ENCODE data around the gene PDE9A. TPM values are rescaled to one million over a fixed set of nuclear protein-coding genes. Genes with fewer than 3 reads are reported as not detected.
A peak's percentile ranks its signal among the peaks of the same experiment; 100 is the strongest.

Gene PDE9A
- total RNA-seq, 1 experiment from 2014 or later: 44.8 TPM

DNA sequence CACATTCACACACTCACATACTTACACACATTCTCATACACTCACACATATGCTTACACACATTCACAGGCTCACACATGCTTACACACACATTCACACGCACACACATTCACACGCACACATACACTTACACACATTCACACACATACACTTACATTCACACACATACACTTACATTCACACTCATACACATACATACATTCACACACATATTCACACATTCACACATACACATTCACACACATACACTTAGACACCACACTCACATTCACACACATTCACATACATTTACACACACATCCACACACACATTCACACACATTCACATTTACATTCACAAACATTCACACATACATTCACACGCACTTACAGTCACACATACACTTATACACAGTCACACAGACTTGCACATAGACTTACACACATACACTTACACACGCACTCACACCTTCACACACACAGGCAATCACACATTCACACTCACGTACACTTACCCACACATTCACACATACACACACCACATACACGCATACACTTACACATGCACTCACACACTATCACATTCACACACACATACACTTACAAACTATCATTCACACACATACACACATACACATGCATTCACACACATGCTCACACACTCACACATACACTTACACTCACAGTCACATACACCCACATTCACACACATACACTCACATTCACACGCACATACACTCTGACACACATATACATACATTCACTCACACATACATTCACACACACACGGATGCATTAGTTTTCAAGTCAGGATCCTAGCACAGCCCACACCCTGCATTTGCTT, 16.8 kb downstream of the PDE9A start:
- Mint-ChIP-seq H3K27me3 (ENCODE audit: low read depth) (no peaks in the 10 kb centered on the region; the same call in 1 of the 2 replicates), H3K4me1 (peaks cover 62% of the 10 kb centered on the region), H3K27ac (no peak overlapping the region), H3K9me3 (no peaks in the 10 kb centered on the region), H3K36me3 (peaks cover 5% of the 10 kb centered on the region; the same call in 1 of the 2 replicates), H3K4me3 (no peak overlapping the region)
- TF ChIP-seq, protein P1, sequence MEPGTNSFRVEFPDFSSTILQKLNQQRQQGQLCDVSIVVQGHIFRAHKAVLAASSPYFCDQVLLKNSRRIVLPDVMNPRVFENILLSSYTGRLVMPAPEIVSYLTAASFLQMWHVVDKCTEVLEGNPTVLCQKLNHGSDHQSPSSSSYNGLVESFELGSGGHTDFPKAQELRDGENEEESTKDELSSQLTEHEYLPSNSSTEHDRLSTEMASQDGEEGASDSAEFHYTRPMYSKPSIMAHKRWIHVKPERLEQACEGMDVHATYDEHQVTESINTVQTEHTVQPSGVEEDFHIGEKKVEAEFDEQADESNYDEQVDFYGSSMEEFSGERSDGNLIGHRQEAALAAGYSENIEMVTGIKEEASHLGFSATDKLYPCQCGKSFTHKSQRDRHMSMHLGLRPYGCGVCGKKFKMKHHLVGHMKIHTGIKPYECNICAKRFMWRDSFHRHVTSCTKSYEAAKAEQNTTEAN (CRISPR knock-in tag; IDR thresholded peaks at IDR 0.05): peak; percentile 53; the same call in 1 of the 2 replicates
- no peak for TF ChIP-seq ZNF423 (CRISPR knock-in tag; IDR thresholded peaks at IDR 0.05)
- TF ChIP-seq NFE2L1 (CRISPR knock-in tag; IDR thresholded peaks at IDR 0.05): 0 out of 2 replicates have a peak, but pooled peaks have one; percentile 25
- TF ChIP-seq, protein P2, sequence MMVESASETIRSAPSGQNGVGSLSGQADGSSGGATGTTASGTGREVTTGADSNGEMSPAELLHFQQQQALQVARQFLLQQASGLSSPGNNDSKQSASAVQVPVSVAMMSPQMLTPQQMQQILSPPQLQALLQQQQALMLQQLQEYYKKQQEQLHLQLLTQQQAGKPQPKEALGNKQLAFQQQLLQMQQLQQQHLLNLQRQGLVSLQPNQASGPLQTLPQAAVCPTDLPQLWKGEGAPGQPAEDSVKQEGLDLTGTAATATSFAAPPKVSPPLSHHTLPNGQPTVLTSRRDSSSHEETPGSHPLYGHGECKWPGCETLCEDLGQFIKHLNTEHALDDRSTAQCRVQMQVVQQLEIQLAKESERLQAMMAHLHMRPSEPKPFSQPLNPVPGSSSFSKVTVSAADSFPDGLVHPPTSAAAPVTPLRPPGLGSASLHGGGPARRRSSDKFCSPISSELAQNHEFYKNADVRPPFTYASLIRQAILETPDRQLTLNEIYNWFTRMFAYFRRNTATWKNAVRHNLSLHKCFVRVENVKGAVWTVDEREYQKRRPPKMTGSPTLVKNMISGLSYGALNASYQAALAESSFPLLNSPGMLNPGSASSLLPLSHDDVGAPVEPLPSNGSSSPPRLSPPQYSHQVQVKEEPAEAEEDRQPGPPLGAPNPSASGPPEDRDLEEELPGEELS (CRISPR knock-in tag; IDR thresholded peaks at IDR 0.05): no peak
- POLR2A ChIA-PET: no interaction called here
- DNase-seq (ENCODE audit: low spot score) (no peak), ATAC-seq (no peak)
- CTCF ChIA-PET: interaction anchor here (2.3 kb wide), 1 partner anchor 16 kb away, joined by 18 read pairs; no protein-coding TSS in a partner anchor

DNA sequence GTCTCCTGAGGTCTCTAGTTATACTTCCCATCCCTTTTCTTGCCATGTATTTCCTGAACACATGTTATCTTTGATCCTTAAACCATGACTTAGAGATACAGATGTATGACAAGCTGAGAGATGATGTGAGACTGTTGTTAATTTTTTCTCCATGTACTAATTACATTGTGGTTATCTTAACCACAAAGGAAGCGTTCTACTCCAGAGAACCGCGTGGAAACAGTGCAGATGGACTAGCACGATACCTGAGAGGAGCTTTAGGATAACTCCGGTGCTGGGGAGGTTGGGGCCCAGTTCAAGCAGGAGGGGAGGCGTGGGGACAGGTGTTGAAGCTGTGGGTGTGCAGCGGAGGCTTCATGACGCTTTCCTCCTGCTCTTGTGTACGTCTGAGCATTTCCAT, 17.5 kb downstream of the PDE9A start:
- Mint-ChIP-seq H3K27me3 (ENCODE audit: low read depth) (no peaks in the 10 kb centered on the region; the same call in 1 of the 2 replicates), H3K4me3 (no peak overlapping the region), H3K4me1 (peaks cover 58% of the 10 kb centered on the region), H3K36me3 (peaks cover 4% of the 10 kb centered on the region), H3K27ac (no peak overlapping the region), H3K9me3 (no peaks in the 10 kb centered on the region)
- POLR2A ChIA-PET: no interaction called here
- CTCF ChIA-PET: no interaction called here
- DNase-seq (ENCODE audit: low spot score) (no peak), ATAC-seq (no peak)
- TF ChIP-seq, protein P3, sequence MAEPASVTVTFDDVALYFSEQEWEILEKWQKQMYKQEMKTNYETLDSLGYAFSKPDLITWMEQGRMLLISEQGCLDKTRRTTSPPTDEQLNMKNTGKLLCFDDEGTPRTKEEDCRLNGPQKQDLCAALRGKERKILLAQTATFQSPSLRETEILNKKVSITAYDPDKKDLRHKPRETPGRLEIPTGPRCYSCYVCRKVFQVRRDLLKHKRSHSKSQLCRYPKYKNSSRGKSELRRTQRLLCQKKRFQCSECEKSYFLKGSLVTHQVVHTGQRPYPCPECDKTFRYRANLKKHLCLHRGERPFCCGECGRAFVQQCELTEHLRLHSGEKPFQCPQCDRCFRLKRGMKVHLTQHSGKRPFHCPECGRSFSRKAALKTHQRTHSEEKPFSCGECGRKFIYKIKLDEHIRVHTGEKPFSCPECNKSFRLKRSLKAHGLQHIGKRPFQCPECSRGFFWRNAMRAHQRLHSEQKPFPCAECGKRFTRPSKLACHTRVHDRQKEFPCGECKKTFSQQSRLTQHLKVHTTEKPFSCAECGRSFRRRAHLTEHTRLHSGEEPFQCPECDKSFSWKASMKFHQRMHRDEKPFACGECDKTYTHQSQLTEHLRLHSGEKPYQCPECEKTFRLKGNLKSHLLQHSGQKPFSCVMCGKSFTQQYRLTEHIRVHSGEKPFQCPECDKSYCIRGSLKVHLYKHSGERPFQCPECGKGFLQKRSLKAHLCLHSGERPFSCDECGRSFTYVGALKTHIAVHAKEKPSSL (CRISPR knock-in tag; conservative IDR thresholded peaks at IDR 0.05): no peak
- TF ChIP-seq, protein P4, sequence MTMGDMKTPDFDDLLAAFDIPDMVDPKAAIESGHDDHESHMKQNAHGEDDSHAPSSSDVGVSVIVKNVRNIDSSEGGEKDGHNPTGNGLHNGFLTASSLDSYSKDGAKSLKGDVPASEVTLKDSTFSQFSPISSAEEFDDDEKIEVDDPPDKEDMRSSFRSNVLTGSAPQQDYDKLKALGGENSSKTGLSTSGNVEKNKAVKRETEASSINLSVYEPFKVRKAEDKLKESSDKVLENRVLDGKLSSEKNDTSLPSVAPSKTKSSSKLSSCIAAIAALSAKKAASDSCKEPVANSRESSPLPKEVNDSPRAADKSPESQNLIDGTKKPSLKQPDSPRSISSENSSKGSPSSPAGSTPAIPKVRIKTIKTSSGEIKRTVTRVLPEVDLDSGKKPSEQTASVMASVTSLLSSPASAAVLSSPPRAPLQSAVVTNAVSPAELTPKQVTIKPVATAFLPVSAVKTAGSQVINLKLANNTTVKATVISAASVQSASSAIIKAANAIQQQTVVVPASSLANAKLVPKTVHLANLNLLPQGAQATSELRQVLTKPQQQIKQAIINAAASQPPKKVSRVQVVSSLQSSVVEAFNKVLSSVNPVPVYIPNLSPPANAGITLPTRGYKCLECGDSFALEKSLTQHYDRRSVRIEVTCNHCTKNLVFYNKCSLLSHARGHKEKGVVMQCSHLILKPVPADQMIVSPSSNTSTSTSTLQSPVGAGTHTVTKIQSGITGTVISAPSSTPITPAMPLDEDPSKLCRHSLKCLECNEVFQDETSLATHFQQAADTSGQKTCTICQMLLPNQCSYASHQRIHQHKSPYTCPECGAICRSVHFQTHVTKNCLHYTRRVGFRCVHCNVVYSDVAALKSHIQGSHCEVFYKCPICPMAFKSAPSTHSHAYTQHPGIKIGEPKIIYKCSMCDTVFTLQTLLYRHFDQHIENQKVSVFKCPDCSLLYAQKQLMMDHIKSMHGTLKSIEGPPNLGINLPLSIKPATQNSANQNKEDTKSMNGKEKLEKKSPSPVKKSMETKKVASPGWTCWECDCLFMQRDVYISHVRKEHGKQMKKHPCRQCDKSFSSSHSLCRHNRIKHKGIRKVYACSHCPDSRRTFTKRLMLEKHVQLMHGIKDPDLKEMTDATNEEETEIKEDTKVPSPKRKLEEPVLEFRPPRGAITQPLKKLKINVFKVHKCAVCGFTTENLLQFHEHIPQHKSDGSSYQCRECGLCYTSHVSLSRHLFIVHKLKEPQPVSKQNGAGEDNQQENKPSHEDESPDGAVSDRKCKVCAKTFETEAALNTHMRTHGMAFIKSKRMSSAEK (CRISPR knock-in tag; IDR thresholded peaks at IDR 0.05; ENCODE audit: borderline replicate concordance): no peak
- no peak for TF ChIP-seq GTF2I (CRISPR knock-in tag; conservative IDR thresholded peaks at IDR 0.05)
- no peak for TF ChIP-seq FOXK1 (CRISPR knock-in tag; IDR thresholded peaks at IDR 0.05)
- TF ChIP-seq ZNF138 (CRISPR knock-in tag; conservative IDR thresholded peaks at IDR 0.05): no peak
- TF ChIP-seq, protein P2 (CRISPR knock-in tag; IDR thresholded peaks at IDR 0.05): no peak
- no peak for TF ChIP-seq NFE2L1 (CRISPR knock-in tag; IDR thresholded peaks at IDR 0.05)
- no peak for TF ChIP-seq CBFB (CRISPR knock-in tag; IDR thresholded peaks at IDR 0.05; ENCODE audit: low read depth)
- TF ChIP-seq, protein P1 (CRISPR knock-in tag; IDR thresholded peaks at IDR 0.05): no peak
- no peak for TF ChIP-seq KAT7 (CRISPR knock-in tag; IDR thresholded peaks at IDR 0.05; ENCODE audit: borderline replicate concordance)
- no peak for TF ChIP-seq IRF2 (CRISPR knock-in tag; IDR thresholded peaks at IDR 0.05; ENCODE audit: borderline replicate concordance, low read depth)
- TF ChIP-seq, protein P5, sequence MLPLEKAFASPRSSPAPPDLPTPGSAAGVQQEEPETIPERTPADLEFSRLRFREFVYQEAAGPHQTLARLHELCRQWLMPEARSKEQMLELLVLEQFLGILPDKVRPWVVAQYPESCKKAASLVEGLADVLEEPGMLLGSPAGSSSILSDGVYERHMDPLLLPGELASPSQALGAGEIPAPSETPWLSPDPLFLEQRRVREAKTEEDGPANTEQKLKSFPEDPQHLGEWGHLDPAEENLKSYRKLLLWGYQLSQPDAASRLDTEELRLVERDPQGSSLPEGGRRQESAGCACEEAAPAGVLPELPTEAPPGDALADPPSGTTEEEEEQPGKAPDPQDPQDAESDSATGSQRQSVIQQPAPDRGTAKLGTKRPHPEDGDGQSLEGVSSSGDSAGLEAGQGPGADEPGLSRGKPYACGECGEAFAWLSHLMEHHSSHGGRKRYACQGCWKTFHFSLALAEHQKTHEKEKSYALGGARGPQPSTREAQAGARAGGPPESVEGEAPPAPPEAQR (CRISPR knock-in tag; IDR thresholded peaks at IDR 0.05): no peak
- no peak for TF ChIP-seq ZNF416 (CRISPR knock-in tag; IDR thresholded peaks at IDR 0.05)
- no peak for TF ChIP-seq ZNF219 (CRISPR knock-in tag; IDR thresholded peaks at IDR 0.05; ENCODE audit: borderline replicate concordance)
- TF ChIP-seq ESRRA (CRISPR knock-in tag; IDR thresholded peaks at IDR 0.05; ENCODE audit: borderline replicate concordance): no peak
- TF ChIP-seq TCF7 (CRISPR knock-in tag; IDR thresholded peaks at IDR 0.05; ENCODE audit: low read depth): no peak

All from WTC11 (cell line).